Right hindlimb (tissue), 1 donor: ENCODE data around the gene PHACTR2.
A peak's percentile ranks its signal among the peaks of the same experiment; 100 is the strongest.
"Not testable (repeated sequence)": the region's sequence is repeated elsewhere in the genome, so short reads cannot be mapped to it uniquely, and the experiment has no call there.

Experiments
- DNase-seq: peaks from one replicate; pipeline ENCODE4 v3.0.0-alpha.2; 2018

PHACTR2 gene

GRCh38 chr6:143773506-143774150 lies 95.9 kb downstream of the PHACTR2 start:
- no peak for DNase-seq

- no peak for DNase-seq
Measured at GRCh38 chr6:143774347-143774746, 96.6 kb downstream of the PHACTR2 start.

GRCh38 chr6:143775336-143775735 lies 97.6 kb downstream of the PHACTR2 start:
- DNase-seq = no peak

GRCh38 chr6:143778926-143779325 lies 101.2 kb downstream of the PHACTR2 start:
- DNase-seq = no peak

GRCh38 chr6:143782481-143782880 lies 104.7 kb downstream of the PHACTR2 start:
- no peak for DNase-seq

- DNase-seq = no peak
Measured at GRCh38 chr6:143783077-143783476, 105.3 kb downstream of the PHACTR2 start.

- no peak for DNase-seq
Measured at GRCh38 chr6:143784316-143784715, 106.6 kb downstream of the PHACTR2 start.

- not testable (repeated sequence) for DNase-seq
Measured at GRCh38 chr6:143786371-143786770, 108.6 kb downstream of the PHACTR2 start.

GRCh38 chr6:143792402-143793279 lies 114.9 kb downstream of the PHACTR2 start:
- no peak for DNase-seq

- DNase-seq = no peak
Measured at GRCh38 chr6:143793280-143793619, 115.5 kb downstream of the PHACTR2 start.

- DNase-seq = not testable (repeated sequence)
Measured at GRCh38 chr6:143796551-143796950, 118.8 kb downstream of the PHACTR2 start.

GRCh38 chr6:143798487-143798886 lies 120.7 kb downstream of the PHACTR2 start:
- not testable (repeated sequence) for DNase-seq

GRCh38 chr6:143802833-143803565 lies 125.2 kb downstream of the PHACTR2 start:
- DNase-seq = no peak

- DNase-seq = no peak
Measured at GRCh38 chr6:143803769-143804568, 126.2 kb downstream of the PHACTR2 start.

- DNase-seq = no peak
Measured at GRCh38 chr6:143804835-143805239, 127.1 kb downstream of the PHACTR2 start.

- peak; percentile 65 for DNase-seq
Measured at GRCh38 chr6:143806282-143807102, 128.7 kb downstream of the PHACTR2 start.

GRCh38 chr6:143807103-143807772 lies 129.5 kb downstream of the PHACTR2 start:
- DNase-seq = no peak

- DNase-seq = no peak
Measured at GRCh38 chr6:143810745-143811144, 133.0 kb downstream of the PHACTR2 start.

GRCh38 chr6:143811501-143812157 lies 133.9 kb downstream of the PHACTR2 start:
- no peak for DNase-seq

- DNase-seq = no peak
Measured at GRCh38 chr6:143817621-143818020, 139.9 kb downstream of the PHACTR2 start.

GRCh38 chr6:143821359-143821758 lies 143.6 kb downstream of the PHACTR2 start:
- no peak for DNase-seq
